K562 (cell line): ENCODE results near the gene ADGRE3. TPM values are rescaled to one million over a fixed set of nuclear protein-coding genes. Genes with fewer than 3 reads are reported as not detected.

Experiments used
- ARID1B ChIP-seq: fragments of 450-650 bp; IDR thresholded peaks from 2 replicates; pipeline ENCODE4 v1.6.1; 2016; ENCODE audit warnings: antibody characterized with exemption, mild to moderate bottlenecking, inconsistent platforms
- C11orf30 ChIP-seq: fragments of 450-650 bp; IDR thresholded peaks from 2 replicates; pipeline ENCODE4 v1.6.1; 2016; ENCODE audit warnings: low read depth, mild to moderate bottlenecking
- DACH1 ChIP-seq: fragments of 450-650 bp; IDR thresholded peaks from 2 replicates; pipeline ENCODE4 v1.6.1; 2018; ENCODE audit not compliant: partially characterized antibody
- ETV5 ChIP-seq: sonication (generic); formaldehyde crosslinking; IDR thresholded peaks from 2 replicates; pipeline ENCODE4 v1.4.0; 2020; ENCODE audit warnings: low read depth, mild to moderate bottlenecking, missing genetic modification reagents
- HNRNPLL ChIP-seq: fragments of 200-400 bp; formaldehyde crosslinking; IDR thresholded peaks from 2 replicates; pipeline ENCODE4 v1.6.1; 2017; ENCODE audit warnings: low read length, low read depth, mild to moderate bottlenecking; ENCODE audit not compliant: poor library complexity, severe bottlenecking
- NCOA1 ChIP-seq: fragments of 450-650 bp; IDR thresholded peaks from 2 replicates; pipeline ENCODE4 v1.6.1; 2016; ENCODE audit warnings: low read depth
- TAF15 ChIP-seq: fragments of 200-400 bp; formaldehyde crosslinking; IDR thresholded peaks from 2 replicates; pipeline ENCODE4 v1.6.1; 2017; ENCODE audit warnings: mild to moderate bottlenecking, low read depth, low read length, moderate library complexity
- U2AF1 ChIP-seq: fragments of 200-400 bp; formaldehyde crosslinking; optimal IDR thresholded peaks from 2 replicates; pipeline ENCODE3; 2017; ENCODE audit warnings: mild to moderate bottlenecking, low read depth, low read length, moderate library complexity
- ZC3H8 ChIP-seq: fragments of 450-650 bp; IDR thresholded peaks from 2 replicates; pipeline ENCODE4 v1.6.1; 2017
- ZNF121 ChIP-seq: sonication (generic); formaldehyde crosslinking; conservative IDR thresholded peaks from 2 replicates; pipeline ENCODE4 v1.8.0; 2022; ENCODE audit warnings: missing genetic modification reagents
- ZNF184 ChIP-seq: sonication (generic); formaldehyde crosslinking; IDR thresholded peaks from 2 replicates; pipeline ENCODE4 v1.5.0; 2020; ENCODE audit warnings: missing genetic modification reagents
- ZNF830 ChIP-seq: fragments of 250-450 bp; sonication (Bioruptor Pico); IDR thresholded peaks from 2 replicates; pipeline ENCODE4 v1.5.0; 2021; ENCODE audit warnings: mild to moderate bottlenecking
- polyA plus RNA-seq, 8 experiments: library from polyadenylated mRNA; depleted of rRNA in 4 of 8; stranded (reverse) in 5 of 8; unstranded in 3 of 8; fragments of >200 nt; fragmentation: Nextera tagmentation in 2 of 8; fragmentation: Illumina TruSeq in 1 of 8; extraction: Ambion mirVana in 2 of 8; extraction: Trizol in 1 of 8; gene quantifications; 2 replicates each; pipeline versions ENCODE4 v1.2.1 to v1.2.3, GENCODE V29; 2011 to 2014; ENCODE audit warnings: inconsistent platforms in 1 of 8, missing spikeins in 1 of 8
- total RNA-seq, 7 experiments: library from RNA; depleted of rRNA in 6 of 7; stranded (reverse); fragments of >200 nt in 6 of 7; fragmentation: Illumina TruSeq in 2 of 7; extraction: Trizol in 2 of 7; gene quantifications; 2 replicates each; pipeline versions ENCODE4 v1.2.1 to v1.2.3, GENCODE V29; 2011 to 2021; ENCODE audit warnings: low replicate concordance in 1 of 7
- TF ChIP-seq, protein P1 (sequence below): fragments of 450-650 bp; IDR thresholded peaks from 2 replicates; pipeline ENCODE4 v1.6.1; 2016; ENCODE audit warnings: mild to moderate bottlenecking, moderate library complexity
- TF ChIP-seq, protein P2 (sequence below): sonication (generic); formaldehyde crosslinking; IDR thresholded peaks from 2 replicates; pipeline ENCODE4 v1.8.0; 2022; ENCODE audit warnings: mild to moderate bottlenecking, missing genetic modification reagents, borderline replicate concordance
- TF ChIP-seq, protein P3 (sequence below): fragments of 450-650 bp; formaldehyde crosslinking; IDR thresholded peaks from 2 replicates; pipeline ENCODE4 v1.4.0; 2020; ENCODE audit warnings: mild to moderate bottlenecking

Gene ADGRE3
- total and polyA plus RNA-seq, 9 of the 15 experiments (the other 6 are each of a cell fraction or from before 2014, with no cell fraction given), result not detected

DNA sequence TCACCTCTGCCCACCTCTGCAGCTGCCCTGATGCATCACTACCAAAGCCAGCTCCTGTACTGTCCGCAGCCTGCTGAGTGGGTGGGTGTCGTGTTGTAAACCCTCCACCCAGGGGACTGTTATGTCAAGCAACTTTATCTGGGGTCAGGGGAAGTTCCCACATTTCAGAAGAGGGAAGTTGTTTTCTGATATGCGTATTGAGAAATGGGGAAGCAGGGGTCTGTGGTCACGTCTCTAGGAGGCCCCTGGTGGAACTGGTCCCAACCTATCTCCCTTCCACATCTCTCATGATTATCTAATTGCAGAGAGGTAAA is 60.6 kb downstream of the ADGRE3 start (continued):
- TF ChIP-seq, protein P1, sequence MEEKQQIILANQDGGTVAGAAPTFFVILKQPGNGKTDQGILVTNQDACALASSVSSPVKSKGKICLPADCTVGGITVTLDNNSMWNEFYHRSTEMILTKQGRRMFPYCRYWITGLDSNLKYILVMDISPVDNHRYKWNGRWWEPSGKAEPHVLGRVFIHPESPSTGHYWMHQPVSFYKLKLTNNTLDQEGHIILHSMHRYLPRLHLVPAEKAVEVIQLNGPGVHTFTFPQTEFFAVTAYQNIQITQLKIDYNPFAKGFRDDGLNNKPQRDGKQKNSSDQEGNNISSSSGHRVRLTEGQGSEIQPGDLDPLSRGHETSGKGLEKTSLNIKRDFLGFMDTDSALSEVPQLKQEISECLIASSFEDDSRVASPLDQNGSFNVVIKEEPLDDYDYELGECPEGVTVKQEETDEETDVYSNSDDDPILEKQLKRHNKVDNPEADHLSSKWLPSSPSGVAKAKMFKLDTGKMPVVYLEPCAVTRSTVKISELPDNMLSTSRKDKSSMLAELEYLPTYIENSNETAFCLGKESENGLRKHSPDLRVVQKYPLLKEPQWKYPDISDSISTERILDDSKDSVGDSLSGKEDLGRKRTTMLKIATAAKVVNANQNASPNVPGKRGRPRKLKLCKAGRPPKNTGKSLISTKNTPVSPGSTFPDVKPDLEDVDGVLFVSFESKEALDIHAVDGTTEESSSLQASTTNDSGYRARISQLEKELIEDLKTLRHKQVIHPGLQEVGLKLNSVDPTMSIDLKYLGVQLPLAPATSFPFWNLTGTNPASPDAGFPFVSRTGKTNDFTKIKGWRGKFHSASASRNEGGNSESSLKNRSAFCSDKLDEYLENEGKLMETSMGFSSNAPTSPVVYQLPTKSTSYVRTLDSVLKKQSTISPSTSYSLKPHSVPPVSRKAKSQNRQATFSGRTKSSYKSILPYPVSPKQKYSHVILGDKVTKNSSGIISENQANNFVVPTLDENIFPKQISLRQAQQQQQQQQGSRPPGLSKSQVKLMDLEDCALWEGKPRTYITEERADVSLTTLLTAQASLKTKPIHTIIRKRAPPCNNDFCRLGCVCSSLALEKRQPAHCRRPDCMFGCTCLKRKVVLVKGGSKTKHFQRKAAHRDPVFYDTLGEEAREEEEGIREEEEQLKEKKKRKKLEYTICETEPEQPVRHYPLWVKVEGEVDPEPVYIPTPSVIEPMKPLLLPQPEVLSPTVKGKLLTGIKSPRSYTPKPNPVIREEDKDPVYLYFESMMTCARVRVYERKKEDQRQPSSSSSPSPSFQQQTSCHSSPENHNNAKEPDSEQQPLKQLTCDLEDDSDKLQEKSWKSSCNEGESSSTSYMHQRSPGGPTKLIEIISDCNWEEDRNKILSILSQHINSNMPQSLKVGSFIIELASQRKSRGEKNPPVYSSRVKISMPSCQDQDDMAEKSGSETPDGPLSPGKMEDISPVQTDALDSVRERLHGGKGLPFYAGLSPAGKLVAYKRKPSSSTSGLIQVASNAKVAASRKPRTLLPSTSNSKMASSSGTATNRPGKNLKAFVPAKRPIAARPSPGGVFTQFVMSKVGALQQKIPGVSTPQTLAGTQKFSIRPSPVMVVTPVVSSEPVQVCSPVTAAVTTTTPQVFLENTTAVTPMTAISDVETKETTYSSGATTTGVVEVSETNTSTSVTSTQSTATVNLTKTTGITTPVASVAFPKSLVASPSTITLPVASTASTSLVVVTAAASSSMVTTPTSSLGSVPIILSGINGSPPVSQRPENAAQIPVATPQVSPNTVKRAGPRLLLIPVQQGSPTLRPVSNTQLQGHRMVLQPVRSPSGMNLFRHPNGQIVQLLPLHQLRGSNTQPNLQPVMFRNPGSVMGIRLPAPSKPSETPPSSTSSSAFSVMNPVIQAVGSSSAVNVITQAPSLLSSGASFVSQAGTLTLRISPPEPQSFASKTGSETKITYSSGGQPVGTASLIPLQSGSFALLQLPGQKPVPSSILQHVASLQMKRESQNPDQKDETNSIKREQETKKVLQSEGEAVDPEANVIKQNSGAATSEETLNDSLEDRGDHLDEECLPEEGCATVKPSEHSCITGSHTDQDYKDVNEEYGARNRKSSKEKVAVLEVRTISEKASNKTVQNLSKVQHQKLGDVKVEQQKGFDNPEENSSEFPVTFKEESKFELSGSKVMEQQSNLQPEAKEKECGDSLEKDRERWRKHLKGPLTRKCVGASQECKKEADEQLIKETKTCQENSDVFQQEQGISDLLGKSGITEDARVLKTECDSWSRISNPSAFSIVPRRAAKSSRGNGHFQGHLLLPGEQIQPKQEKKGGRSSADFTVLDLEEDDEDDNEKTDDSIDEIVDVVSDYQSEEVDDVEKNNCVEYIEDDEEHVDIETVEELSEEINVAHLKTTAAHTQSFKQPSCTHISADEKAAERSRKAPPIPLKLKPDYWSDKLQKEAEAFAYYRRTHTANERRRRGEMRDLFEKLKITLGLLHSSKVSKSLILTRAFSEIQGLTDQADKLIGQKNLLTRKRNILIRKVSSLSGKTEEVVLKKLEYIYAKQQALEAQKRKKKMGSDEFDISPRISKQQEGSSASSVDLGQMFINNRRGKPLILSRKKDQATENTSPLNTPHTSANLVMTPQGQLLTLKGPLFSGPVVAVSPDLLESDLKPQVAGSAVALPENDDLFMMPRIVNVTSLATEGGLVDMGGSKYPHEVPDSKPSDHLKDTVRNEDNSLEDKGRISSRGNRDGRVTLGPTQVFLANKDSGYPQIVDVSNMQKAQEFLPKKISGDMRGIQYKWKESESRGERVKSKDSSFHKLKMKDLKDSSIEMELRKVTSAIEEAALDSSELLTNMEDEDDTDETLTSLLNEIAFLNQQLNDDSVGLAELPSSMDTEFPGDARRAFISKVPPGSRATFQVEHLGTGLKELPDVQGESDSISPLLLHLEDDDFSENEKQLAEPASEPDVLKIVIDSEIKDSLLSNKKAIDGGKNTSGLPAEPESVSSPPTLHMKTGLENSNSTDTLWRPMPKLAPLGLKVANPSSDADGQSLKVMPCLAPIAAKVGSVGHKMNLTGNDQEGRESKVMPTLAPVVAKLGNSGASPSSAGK, result no peak
- no peak for TF ChIP-seq U2AF1
- no peak for TF ChIP-seq ETV5 (CRISPR knock-in tag)
- TF ChIP-seq ZNF830 (CRISPR knock-in tag), result no peak
- TF ChIP-seq HNRNPLL, result no peak
- TF ChIP-seq TAF15, result no peak
- no peak for TF ChIP-seq ZC3H8
- TF ChIP-seq ZNF184 (CRISPR knock-in tag), result no peak
- TF ChIP-seq NCOA1, result no peak
- TF ChIP-seq, protein P2, sequence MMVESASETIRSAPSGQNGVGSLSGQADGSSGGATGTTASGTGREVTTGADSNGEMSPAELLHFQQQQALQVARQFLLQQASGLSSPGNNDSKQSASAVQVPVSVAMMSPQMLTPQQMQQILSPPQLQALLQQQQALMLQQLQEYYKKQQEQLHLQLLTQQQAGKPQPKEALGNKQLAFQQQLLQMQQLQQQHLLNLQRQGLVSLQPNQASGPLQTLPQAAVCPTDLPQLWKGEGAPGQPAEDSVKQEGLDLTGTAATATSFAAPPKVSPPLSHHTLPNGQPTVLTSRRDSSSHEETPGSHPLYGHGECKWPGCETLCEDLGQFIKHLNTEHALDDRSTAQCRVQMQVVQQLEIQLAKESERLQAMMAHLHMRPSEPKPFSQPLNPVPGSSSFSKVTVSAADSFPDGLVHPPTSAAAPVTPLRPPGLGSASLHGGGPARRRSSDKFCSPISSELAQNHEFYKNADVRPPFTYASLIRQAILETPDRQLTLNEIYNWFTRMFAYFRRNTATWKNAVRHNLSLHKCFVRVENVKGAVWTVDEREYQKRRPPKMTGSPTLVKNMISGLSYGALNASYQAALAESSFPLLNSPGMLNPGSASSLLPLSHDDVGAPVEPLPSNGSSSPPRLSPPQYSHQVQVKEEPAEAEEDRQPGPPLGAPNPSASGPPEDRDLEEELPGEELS, result no peak
- no peak for TF ChIP-seq ZNF121
- no peak for TF ChIP-seq DACH1
- TF ChIP-seq ARID1B, result no peak; the same call in 1 of the 2 replicates
- TF ChIP-seq, protein P3, sequence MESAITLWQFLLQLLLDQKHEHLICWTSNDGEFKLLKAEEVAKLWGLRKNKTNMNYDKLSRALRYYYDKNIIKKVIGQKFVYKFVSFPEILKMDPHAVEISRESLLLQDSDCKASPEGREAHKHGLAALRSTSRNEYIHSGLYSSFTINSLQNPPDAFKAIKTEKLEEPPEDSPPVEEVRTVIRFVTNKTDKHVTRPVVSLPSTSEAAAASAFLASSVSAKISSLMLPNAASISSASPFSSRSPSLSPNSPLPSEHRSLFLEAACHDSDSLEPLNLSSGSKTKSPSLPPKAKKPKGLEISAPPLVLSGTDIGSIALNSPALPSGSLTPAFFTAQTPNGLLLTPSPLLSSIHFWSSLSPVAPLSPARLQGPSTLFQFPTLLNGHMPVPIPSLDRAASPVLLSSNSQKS (CRISPR knock-in tag), result no peak
- no peak for TF ChIP-seq C11orf30
